H1 (cell line): Measurements from ENCODE around the gene RGS14. TPM values are rescaled to one million over a fixed set of nuclear protein-coding genes. Genes with fewer than 3 reads are reported as not detected.

Source experiments
- CTCF ChIA-PET: fragments of 300-600 bp; sonication (Branson Sonifier 250); formaldehyde crosslinking; loops from one replicate; lab custom pipeline; 2021; ENCODE audit not compliant: partially characterized antibody; lab: Charles Lee
- POLR2A ChIA-PET: fragments of 300-600 bp; sonication (Branson Sonifier 250); formaldehyde crosslinking; loops from one replicate; lab custom pipeline; 2021; ENCODE audit warnings: inconsistent platforms; ENCODE audit not compliant: partially characterized antibody; lab: Charles Lee
- DNase-seq, 2 experiments: peaks; one replicate each; pipeline versions ENCODE4 v3.0.0 to v3.0.0-alpha.2; 2010 to 2022; ENCODE audit warnings: low spot score in 2 of 2, low read depth in 1 of 2, mixed read lengths in 1 of 2
- FAIRE-seq: peaks from 2 replicates; lab custom pipeline; 2011; peaks lifted over from hg19 to GRCh38; lab: Jason Lieb, UNC
- H2AFZ ChIP-seq: 2 replicates; pipeline ENCODE4 v1.8.1; 2012; ENCODE audit warnings: low read length, inconsistent platforms
- H2AK5ac ChIP-seq: 2 replicates; pipeline ENCODE4 v1.6.1; 2013; ENCODE audit warnings: low read depth, low read length
- H2BK120ac ChIP-seq: replicated peaks from 2 replicates; pipeline ENCODE3; 2013; ENCODE audit warnings: low read depth, low read length, inconsistent platforms
- H2BK12ac ChIP-seq: 2 replicates; pipeline ENCODE4 v1.6.1; 2013; ENCODE audit warnings: low read depth, low read length
- H2BK15ac ChIP-seq: 2 replicates; pipeline ENCODE4 v1.6.1; 2013; ENCODE audit warnings: low read length
- H2BK20ac ChIP-seq: 2 replicates; pipeline ENCODE4 v1.6.1; 2013; ENCODE audit warnings: low read length
- H2BK5ac ChIP-seq: 2 replicates; pipeline ENCODE4 v1.6.1; 2013; ENCODE audit warnings: low read depth, low read length
- H3K14ac ChIP-seq: 2 replicates; pipeline ENCODE4 v1.6.1; 2013; ENCODE audit warnings: inconsistent platforms; ENCODE audit not compliant: insufficient read length
- H3K18ac ChIP-seq: 2 replicates; pipeline ENCODE4 v1.6.1; 2013; ENCODE audit warnings: low read length; ENCODE audit errors: extremely low read depth
- H3K23ac ChIP-seq: 2 replicates; pipeline ENCODE4 v1.6.1; 2013; ENCODE audit warnings: inconsistent platforms; ENCODE audit not compliant: insufficient read length
- H3K23me2 ChIP-seq: 2 replicates; pipeline ENCODE4 v1.6.1; 2013; ENCODE audit warnings: low read depth, low read length
- H3K27ac ChIP-seq: 2 replicates; pipeline ENCODE4 v1.6.1; 2011; ENCODE audit warnings: low read depth, low read length, inconsistent platforms
- H3K27me3 ChIP-seq, 4 experiments: replicated peaks in 1 of 4; 1 replicate in 1 of 4; 2 replicates in 3 of 4; pipeline versions ENCODE4 v1.6.1 to v1.8.1; 2011 to 2013; ENCODE audit warnings: low read length in 3 of 4, mild to moderate bottlenecking in 3 of 4, inconsistent platforms in 2 of 4, mixed read lengths in 2 of 4, moderate library complexity in 1 of 4; ENCODE audit not compliant: control insufficient read depth in 3 of 4, insufficient read depth in 3 of 4; ENCODE audit errors: extremely low read depth in 1 of 4
- H3K36me3 ChIP-seq, 4 experiments: 2 replicates each; pipeline versions ENCODE4 v1.6.1 to v1.8.1; 2011 to 2013; ENCODE audit warnings: mild to moderate bottlenecking in 4 of 4, low read length in 3 of 4, moderate library complexity in 2 of 4, control low read depth in 1 of 4, inconsistent platforms in 1 of 4; ENCODE audit not compliant: insufficient read depth in 4 of 4, control insufficient read depth in 2 of 4
- H3K4ac ChIP-seq: replicated peaks from 2 replicates; pipeline ENCODE3; 2013; ENCODE audit warnings: low read length, low read depth, mixed read lengths, inconsistent platforms; ENCODE audit not compliant: insufficient read length
- H3K4me1 ChIP-seq, 4 experiments: replicated peaks in 1 of 4; 1 replicate in 1 of 4; 2 replicates in 3 of 4; pipeline versions ENCODE4 v1.6.1 to v1.8.1; 2011 to 2013; ENCODE audit warnings: low read length in 3 of 4, inconsistent platforms in 2 of 4, mixed read lengths in 1 of 4; ENCODE audit not compliant: insufficient read depth in 4 of 4, control insufficient read depth in 3 of 4
- H3K4me2 ChIP-seq, 2 experiments: 2 replicates each; pipeline versions ENCODE4 v1.6.1 to v1.8.1; 2011 to 2013; ENCODE audit warnings: low read depth in 2 of 2, low read length in 2 of 2, control low read depth in 1 of 2, inconsistent platforms in 1 of 2, mild to moderate bottlenecking in 1 of 2; ENCODE audit not compliant: insufficient read depth in 1 of 2
- H3K4me3 ChIP-seq, 4 experiments: fragments of 200-600, 300-600 bp in 1 of 4; sonication (generic), shearing (Covaris generic), sonication (Bioruptor Twin) in 1 of 4; 2 replicates each; pipeline versions ENCODE4 v1.5.1 to v1.8.1; 2011 to 2016; ENCODE audit warnings: low read length in 4 of 4, low read depth in 3 of 4, control low read depth in 2 of 4, inconsistent platforms in 2 of 4, mild to moderate bottlenecking in 2 of 4, mixed read lengths in 1 of 4, moderate library complexity in 1 of 4; ENCODE audit not compliant: insufficient read depth in 2 of 4; ENCODE audit errors: extremely low read depth in 1 of 4
- H3K56ac ChIP-seq: replicated peaks from 2 replicates; pipeline ENCODE3; 2013; ENCODE audit warnings: low read depth, mild to moderate bottlenecking, mixed read lengths, low read length, inconsistent platforms; ENCODE audit not compliant: insufficient read length
- H3K79me1 ChIP-seq: 2 replicates; pipeline ENCODE4 v1.6.1; 2013; ENCODE audit warnings: low read depth, low read length, control low read depth
- H3K79me2 ChIP-seq, 2 experiments: 2 replicates each; pipeline versions ENCODE4 v1.6.1 to v1.8.1; 2012 to 2013; ENCODE audit warnings: low read length in 2 of 2, mild to moderate bottlenecking in 2 of 2, inconsistent platforms in 1 of 2; ENCODE audit not compliant: insufficient read depth in 2 of 2, control insufficient read depth in 1 of 2
- H3K9ac ChIP-seq, 4 experiments: replicated peaks in 1 of 4; 1 replicate in 1 of 4; 2 replicates in 3 of 4; pipeline versions ENCODE4 v1.6.1 to v1.8.1; 2011 to 2013; ENCODE audit warnings: low read depth in 3 of 4, low read length in 3 of 4, control low read depth in 2 of 4, mild to moderate bottlenecking in 2 of 4, moderate library complexity in 2 of 4, inconsistent platforms in 1 of 4; ENCODE audit errors: extremely low read depth in 1 of 4
- H3K9me3 ChIP-seq, 2 experiments: 2 replicates each; pipeline versions ENCODE4 v1.6.1 to v1.8.1; 2012 to 2013; ENCODE audit warnings: mild to moderate bottlenecking in 2 of 2, moderate library complexity in 2 of 2, control low read depth in 1 of 2, inconsistent platforms in 1 of 2, low read depth in 1 of 2, low read length in 1 of 2, mixed read lengths in 1 of 2; ENCODE audit not compliant: insufficient read depth in 2 of 2
- H4K20me1 ChIP-seq, 2 experiments: replicated peaks in 1 of 2; 2 replicates each; pipeline versions ENCODE3 to v1.8.1; 2011 to 2013; ENCODE audit warnings: inconsistent platforms in 2 of 2, low read length in 2 of 2, mild to moderate bottlenecking in 1 of 2; ENCODE audit not compliant: insufficient read depth in 2 of 2, control insufficient read depth in 1 of 2
- H4K5ac ChIP-seq: 2 replicates; pipeline ENCODE4 v1.6.1; 2013; ENCODE audit warnings: low read length, low read depth, mixed read lengths, inconsistent platforms; ENCODE audit not compliant: insufficient read length
- H4K8ac ChIP-seq: 2 replicates; pipeline ENCODE4 v1.8.0; 2013; ENCODE audit warnings: mild to moderate bottlenecking, moderate library complexity, low read length, inconsistent platforms; ENCODE audit not compliant: insufficient read depth; ENCODE audit errors: extremely low read depth
- H4K91ac ChIP-seq: replicated peaks from 2 replicates; pipeline ENCODE3; 2013; ENCODE audit warnings: low read length, mixed read lengths, inconsistent platforms; ENCODE audit not compliant: insufficient read length
- BCL11A ChIP-seq, 2 experiments: IDR thresholded peaks; one replicate each; pipeline ENCODE4 v1.6.1; 2011; ENCODE audit warnings: low read depth in 2 of 2, low read length in 2 of 2, mild to moderate bottlenecking in 2 of 2
- BRCA1 ChIP-seq: IDR thresholded peaks from 2 replicates; pipeline ENCODE4 v1.6.1; 2012; ENCODE audit warnings: low read depth, low read length, improper control_type of control experiment
- CBX5 ChIP-seq: fragments of 300-800, 300-1000 bp; sonication (generic); IDR thresholded peaks from 2 replicates; pipeline ENCODE4 v1.7.1; 2016; ENCODE audit warnings: antibody characterized with exemption, low read length, low read depth
- CEBPB ChIP-seq: IDR thresholded peaks from 2 replicates; pipeline ENCODE4 v1.6.1; 2012; ENCODE audit warnings: low read depth, low read length
- CREB1 ChIP-seq: IDR thresholded peaks from 2 replicates; pipeline ENCODE4 v1.6.1; 2012; ENCODE audit warnings: inconsistent platforms
- FOSL1 ChIP-seq: IDR thresholded peaks from 2 replicates; pipeline ENCODE4 v1.6.1; 2011; ENCODE audit warnings: mild to moderate bottlenecking, low read depth, low read length, moderate library complexity; ENCODE audit not compliant: insufficient read depth
- GTF2F1 ChIP-seq: IDR thresholded peaks from 2 replicates; pipeline ENCODE4 v1.6.1; 2012; ENCODE audit warnings: low read depth, low read length, improper control_type of control experiment, borderline replicate concordance
- RXRA ChIP-seq: IDR thresholded peaks from 2 replicates; pipeline ENCODE4 v1.6.1; 2011; ENCODE audit warnings: low read depth, mild to moderate bottlenecking, low read length, moderate library complexity; ENCODE audit not compliant: insufficient read depth
- SIN3A ChIP-seq, 2 experiments: IDR thresholded peaks in 1 of 2; conservative IDR thresholded peaks in 1 of 2; 2 replicates each; pipeline ENCODE4 v1.6.1; 2011 to 2012; ENCODE audit warnings: low read length in 2 of 2, improper control_type of control experiment in 1 of 2, low read depth in 1 of 2, mild to moderate bottlenecking in 1 of 2
- SRF ChIP-seq: IDR thresholded peaks from 2 replicates; pipeline ENCODE4 v1.6.1; 2011; ENCODE audit warnings: mild to moderate bottlenecking, low read depth, low read length, moderate library complexity
- TAF1 ChIP-seq: IDR thresholded peaks from 2 replicates; pipeline ENCODE4 v1.6.1; 2011; ENCODE audit warnings: mild to moderate bottlenecking, low read depth, low read length
- TBP ChIP-seq: IDR thresholded peaks from 2 replicates; pipeline ENCODE4 v1.6.1; 2011; ENCODE audit warnings: low read depth, low read length, improper control_type of control experiment
- USF2 ChIP-seq: IDR thresholded peaks from 2 replicates; pipeline ENCODE4 v1.6.1; 2011; ENCODE audit warnings: low read length, improper control_type of control experiment
- ZNF274 ChIP-seq: IDR thresholded peaks from 2 replicates; pipeline ENCODE4 v1.7.0; 2012; ENCODE audit warnings: low read length, borderline replicate concordance; ENCODE audit errors: extremely low read depth
- WGBS, 2 experiments: shearing (Covaris generic) in 1 of 2; methylation state at CpG; one replicate each; pipeline versions ENCODE4 v1.1.6 to v1.1.7; 2013 to 2015; ENCODE audit warnings: low lambda C conversion rate in 2 of 2, mixed read lengths in 2 of 2, inconsistent platforms in 1 of 2, low coverage in 1 of 2, missing lambda C conversion rate in 1 of 2; ENCODE audit not compliant: insufficient replicate concordance in 2 of 2, insufficient coverage in 1 of 2, insufficient read length in 1 of 2; ENCODE audit errors: extremely low coverage in 1 of 2, missing lambda C conversion rate in 1 of 2; 5-methylcytosine and 5-hydroxymethylcytosine counted together
- polyA plus RNA-seq, 7 experiments: library from polyadenylated mRNA; depleted of rRNA in 3 of 7; stranded (reverse) in 5 of 7; unstranded in 2 of 7; fragments of >200 nt in 5 of 7; fragments of 200-250 nt in 2 of 7; gene quantifications; 1 replicate in 5 of 7; 2 replicates in 1 of 7; 4 replicates in 1 of 7; pipeline versions ENCODE4 v1.2.1 to v1.2.3, GENCODE V29; 2011 to 2013; ENCODE audit warnings: missing spikeins in 2 of 7, mixed read lengths in 2 of 7
- total RNA-seq: library from RNA; stranded (reverse); fragmentation: NEBNext Ultra II Directional; extraction: Animal tissue kit (Norgen Biotek cat#: 25700); gene quantifications from 2 replicates; pipeline ENCODE4 v1.2.1, GENCODE V29; 2021

The RGS14 gene
- total and polyA plus RNA-seq, 2 of the 8 experiments (the other 6 are each of a cell fraction or from before 2014, with no cell fraction given), result 24.4 to 46.1 TPM

GRCh38 chr5:177334155-177334551, 23.6 kb upstream of the RGS14 start:
- no peak overlapping the region for H3K27ac ChIP-seq
- peaks cover 4% of the 10 kb centered on the region; the same call in 1 of the 2 replicates for H3K79me1 ChIP-seq
- no peak overlapping the region for H3K4me3 ChIP-seq
- no peaks in the 10 kb centered on the region for H3K23me2 ChIP-seq
- no peak overlapping the region for H3K4me2 ChIP-seq
- no peak overlapping the region for H3K4ac ChIP-seq
- ChIA-PET CTCF (interaction anchor here (0.5 to 10.3 kb wide), 6 partner anchors 10 to 1659 kb away, joined by 3 to 100 read pairs (median 7); no protein-coding TSS in a partner anchor), POLR2A (no interaction called here)
- no peak overlapping the region for H2AK5ac ChIP-seq
- no peak overlapping the region for H3K14ac ChIP-seq
- no peak overlapping the region for H3K56ac ChIP-seq
- no peak overlapping the region for H3K9ac ChIP-seq
- 92% methylated on average over 15 of the region's 15 CpGs; no CpG with 5 or more reads in 1 of the 2 experiments for WGBS, 2 experiments
- H4K91ac ChIP-seq, result no peak overlapping the region
- H2AFZ ChIP-seq, result no peak overlapping the region
- peaks cover 22 to 37% (median 34%) of the 10 kb centered on the region in 4 experiments for H3K36me3 ChIP-seq
- no peak overlapping the region for H4K5ac ChIP-seq
- H3K9me3 ChIP-seq, result no peaks in the 10 kb centered on the region
- H2BK5ac ChIP-seq, result no peak overlapping the region
- H2BK120ac ChIP-seq, result no peak overlapping the region
- no peak for FAIRE-seq
- H4K8ac ChIP-seq, result no peak overlapping the region
- peaks cover 0 to 4% (median 2%) of the 10 kb centered on the region in 4 experiments; a peak in 4 of 7 replicates for H3K4me1 ChIP-seq
- H3K27me3 ChIP-seq, result no peaks in the 10 kb centered on the region
- no peak overlapping the region for H2BK20ac ChIP-seq
- DNase-seq, result no peak
- peaks cover 0 to 14% of the 10 kb centered on the region in 2 experiments for H4K20me1 ChIP-seq
- no peaks in the 10 kb centered on the region; a peak in 1 of 4 replicates for H3K79me2 ChIP-seq
- H2BK12ac ChIP-seq, result no peak overlapping the region
- H3K18ac ChIP-seq, result no peak overlapping the region
- no peak overlapping the region for H2BK15ac ChIP-seq
- H3K23ac ChIP-seq, result no peak overlapping the region
- TF ChIP-seq CEBPB (no peak), TBP (no peak), CREB1 (no peak), RXRA (no peak), TAF1 (no peak), CBX5 (no peak), USF2 (no peak), ZNF274 (no peak), GTF2F1 (no peak), FOSL1 (no peak), BRCA1 (no peak), SRF (no peak), SIN3A (conservative IDR thresholded peaks at IDR 0.05 in 1 of 2, IDR thresholded peaks at IDR 0.05 in 1 of 2; ENCODE audit: low read depth in 1 of 2, low read length in 2 of 2) (no peak), BCL11A (IDR thresholded peaks at IDR 0.05; ENCODE audit: low read depth in 2 of 2, low read length in 2 of 2) (no peak)
